ENCODE data around the gene PBX4. TPM values are rescaled to one million over a fixed set of nuclear protein-coding genes. Genes with fewer than 3 reads are reported as not detected.
A peak's percentile ranks its signal among the peaks of the same experiment; 100 is the strongest.
"Not testable (repeated sequence)": the region's sequence is repeated elsewhere in the genome, so short reads cannot be mapped to it uniquely, and the experiment has no call there.

PBX4 gene
- total RNA-seq, 1 donor from 2014 or later = 1.1 TPM

DNA sequence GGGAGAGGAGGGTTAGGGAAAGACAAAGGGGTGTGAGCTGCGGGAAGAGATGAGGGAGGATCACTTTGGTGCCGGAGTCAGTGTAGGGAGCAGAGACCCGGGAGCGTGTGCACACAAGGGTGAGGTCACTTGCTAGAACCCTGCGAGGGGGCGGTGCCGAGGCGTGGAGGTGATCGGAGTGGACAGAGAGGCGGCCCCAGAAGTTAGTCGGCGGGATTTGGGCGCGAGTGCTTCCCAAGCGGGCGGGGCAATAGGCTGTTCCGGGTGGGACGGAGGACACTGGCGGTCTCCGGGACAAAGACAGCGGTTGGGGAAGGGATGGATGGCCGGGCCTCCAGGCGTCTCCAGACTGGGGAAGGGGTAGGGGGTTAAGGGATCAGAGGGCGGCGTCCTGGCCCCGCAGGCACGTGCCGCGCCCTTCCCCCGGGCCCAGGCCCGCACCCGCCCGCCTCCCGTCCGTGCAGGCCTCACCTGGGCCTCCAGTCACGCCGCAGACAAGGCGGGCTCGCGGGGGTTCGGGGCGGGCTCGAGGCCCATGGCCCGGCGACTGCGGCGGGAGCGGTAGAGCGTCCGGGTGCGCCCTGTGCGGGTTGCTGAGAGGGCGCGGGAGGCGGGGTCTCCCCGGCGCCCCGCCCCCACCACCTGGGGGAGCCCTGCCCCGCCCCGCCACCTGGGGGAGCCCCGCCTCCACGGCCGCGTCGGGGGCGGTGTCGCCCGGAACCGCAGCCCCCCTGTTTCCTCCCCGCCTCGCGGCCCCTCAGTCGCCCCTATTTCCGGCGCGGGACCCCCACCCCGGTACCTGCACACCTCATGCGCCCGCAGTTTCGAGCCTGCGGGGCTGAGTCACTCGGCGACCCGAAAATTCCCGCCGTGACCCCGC is 9.4 kb upstream of the PBX4 start, which contains the start of gene LPAR2:
Gene LPAR2, minus strand, starts transcription at position 600 of the 880 bp plus-strand sequence. CDS start 945 bp downstream, outside the sequence.
- no peak for DNase-seq (ENCODE audit: low read depth)

DNA sequence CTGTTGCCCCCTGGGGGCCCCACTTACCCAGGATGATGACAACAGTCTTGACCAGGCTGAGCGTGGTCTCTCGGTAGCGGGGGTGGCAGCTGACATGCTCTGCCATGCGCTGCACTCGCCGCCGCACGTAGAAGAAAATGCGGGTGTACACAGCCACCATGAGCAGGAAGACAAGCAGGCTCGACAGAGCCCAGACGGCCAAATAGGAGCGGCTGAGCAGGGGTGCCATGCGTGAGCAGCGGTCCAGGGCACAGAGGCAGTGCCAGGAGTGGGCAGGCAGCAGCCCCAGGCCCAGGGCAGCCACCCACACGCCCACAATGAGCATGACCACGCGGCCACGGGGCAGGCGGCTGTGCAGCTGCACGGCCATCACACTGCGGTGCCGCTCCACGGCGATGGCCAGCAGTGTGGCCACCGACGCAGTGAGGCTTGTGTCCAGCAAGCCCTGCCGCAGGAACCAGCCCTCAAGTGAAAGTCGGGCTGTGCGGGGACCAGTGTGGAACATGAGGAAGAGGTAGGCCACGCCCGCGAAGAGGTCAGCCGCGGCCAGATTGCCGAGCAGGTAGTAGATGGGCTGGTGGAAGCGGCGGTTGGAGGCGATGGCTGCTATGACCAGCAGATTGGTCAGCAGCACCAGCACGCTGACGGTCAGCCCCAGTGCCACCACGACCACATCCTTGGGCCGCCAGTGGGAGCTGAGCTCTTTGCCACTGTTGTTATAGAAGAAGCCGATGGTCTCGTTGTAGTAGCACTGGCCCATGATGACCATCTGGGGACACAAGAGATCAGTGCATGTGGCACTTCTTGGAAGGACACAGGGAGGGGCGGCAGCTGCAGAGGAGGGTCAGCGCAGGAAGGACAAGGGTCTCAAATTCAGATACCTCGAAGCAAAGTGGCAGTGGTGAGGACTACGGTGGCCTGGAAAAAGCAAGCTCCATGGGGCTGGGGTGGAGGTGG is 8.3 kb upstream of the PBX4 start:
- DNase-seq (ENCODE audit: low read depth) = no peak

DNA sequence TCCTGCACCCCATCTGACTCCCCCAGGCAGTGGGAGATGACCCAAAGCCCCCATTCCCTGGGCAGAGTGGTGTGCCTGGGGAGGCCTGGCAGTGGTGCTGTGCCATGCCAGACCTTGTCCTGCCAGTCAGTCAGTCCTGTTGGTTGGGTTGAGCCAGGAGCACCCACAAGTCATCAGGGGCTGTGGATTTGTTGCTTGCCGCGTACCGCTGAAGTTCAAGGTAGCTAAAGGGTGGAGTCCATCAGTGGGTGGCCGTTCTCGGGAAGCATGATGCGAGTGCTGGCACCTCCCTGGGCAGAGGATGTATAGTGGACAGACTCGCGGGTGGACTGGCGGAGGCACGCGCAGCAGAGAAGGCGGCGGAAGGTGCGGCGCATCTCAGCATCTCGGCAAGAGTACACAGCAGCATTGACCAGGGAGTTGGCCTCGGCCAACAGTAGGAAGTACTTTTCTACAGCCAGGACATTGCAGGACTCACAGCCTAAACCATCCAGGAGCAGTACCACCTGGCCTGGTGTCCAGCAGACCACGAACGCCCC is 5.6 kb upstream of the PBX4 start:
- DNase-seq (ENCODE audit: low read depth) = no peak

DNA sequence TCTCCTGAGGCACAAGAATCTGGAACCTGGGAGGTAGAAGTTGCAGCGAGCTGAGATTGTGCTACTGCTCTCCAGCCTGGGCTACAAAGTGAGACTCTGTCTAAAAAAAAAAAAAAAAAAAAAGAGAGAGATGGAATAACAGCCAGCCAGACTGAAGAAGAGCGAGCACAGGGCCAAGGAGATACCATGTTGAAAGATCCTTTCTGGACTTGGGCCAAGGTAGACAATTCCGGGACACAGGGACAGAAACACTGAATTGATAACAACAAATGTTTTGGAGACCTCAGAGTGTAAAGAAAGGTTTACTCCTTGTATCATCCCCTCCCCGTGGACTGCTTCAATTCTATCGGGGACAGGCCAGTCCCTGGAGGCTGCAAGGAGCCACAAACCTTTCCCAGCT is 4.9 kb upstream of the PBX4 start:
- no peak for DNase-seq (ENCODE audit: low read depth)

DNA sequence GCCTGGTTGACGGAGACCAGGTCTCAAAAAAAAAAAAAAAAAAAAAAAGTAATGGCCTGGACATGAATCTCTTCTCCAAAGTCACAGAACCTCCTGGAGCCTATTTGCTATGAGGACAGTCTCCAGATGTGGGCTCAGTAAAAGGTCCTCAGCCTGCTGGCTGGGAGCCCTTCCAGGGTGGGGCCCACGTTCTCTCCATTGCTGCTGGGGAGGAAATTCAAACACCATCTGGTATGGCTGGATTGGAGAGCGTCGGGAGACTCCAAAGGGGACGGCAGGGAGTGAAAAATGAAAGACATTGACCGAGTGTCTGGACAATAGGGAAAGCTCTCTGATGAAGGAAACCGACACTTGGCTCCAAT is 1.3 kb upstream of the PBX4 start:
- no peak for DNase-seq (ENCODE audit: low read depth)

DNA sequence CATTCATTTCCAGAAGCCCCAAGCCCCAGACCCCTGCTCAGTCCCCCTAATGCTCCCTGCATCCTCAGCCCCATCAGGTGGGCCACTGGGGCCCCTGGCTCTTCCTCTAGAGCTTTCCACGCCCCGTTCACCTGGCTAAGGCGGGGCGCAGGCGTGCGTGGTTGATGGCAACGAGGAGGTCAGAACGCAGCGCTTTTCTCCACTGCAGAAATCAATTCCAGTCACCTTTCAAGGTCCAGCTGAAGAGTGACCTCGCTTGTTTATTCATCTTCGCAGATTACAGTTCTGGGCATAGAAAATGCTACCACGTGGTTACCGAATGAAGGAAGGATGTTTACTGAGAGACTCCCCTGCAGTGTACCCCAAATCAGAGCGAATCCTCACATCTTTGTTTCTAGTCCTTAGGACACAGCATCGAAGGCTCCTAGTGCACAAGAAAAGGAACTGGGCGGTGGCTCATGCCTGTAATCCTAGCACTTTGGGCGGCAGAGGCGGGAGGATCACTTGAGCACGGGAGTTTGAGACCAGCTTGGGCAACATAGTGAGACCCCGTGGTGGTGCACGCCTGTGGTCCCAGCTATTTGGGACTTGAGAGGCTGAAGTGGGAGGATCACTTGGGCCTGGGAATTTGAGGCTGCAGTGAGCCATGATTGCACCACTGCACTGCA is 828 bp upstream of the PBX4 start:
- DNase-seq (ENCODE audit: low read depth) = no peak

DNA sequence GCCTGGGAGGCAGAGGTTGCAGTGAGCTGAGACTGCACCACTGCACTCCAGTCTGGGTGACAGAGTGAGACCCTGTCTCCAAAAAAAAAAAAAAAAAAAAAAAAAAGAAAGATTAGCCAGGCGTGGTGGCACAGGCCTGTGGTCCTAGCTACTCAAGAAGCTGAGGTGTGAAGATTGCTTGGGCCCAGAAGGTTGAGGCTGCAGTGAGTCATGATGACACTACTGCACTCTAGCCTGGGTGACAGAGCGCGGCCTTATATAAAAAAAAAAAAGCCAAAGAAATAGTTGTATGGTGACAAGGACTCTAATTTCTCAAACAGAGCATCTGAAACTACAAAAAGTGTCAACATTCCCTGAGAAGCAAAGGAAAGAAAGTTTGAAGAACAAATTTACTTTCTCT is 3.4 kb downstream of the PBX4 start:
- DNase-seq (ENCODE audit: low read depth) = peak; percentile 54

DNA sequence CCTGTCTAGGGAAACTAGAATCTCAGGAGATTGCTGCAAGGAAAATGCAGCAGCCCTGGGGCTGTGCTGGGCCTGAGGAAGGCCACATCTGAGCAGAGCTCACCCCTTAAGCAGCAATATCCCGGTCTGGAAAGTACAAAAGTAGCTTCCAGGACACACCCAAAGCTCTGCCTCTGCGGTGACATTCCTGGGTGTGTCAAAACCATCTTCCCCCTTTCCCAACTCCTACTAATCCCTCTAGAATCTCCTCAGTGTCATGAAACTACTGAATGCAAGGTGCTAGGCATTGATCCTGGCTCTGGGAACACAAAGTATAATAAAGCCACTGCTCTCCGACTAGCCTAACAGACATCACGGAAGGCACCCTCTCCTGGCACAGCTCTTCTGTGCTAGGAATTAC is 5.0 kb downstream of the PBX4 start:
- peak; percentile 94 for DNase-seq (ENCODE audit: low read depth)

DNA sequence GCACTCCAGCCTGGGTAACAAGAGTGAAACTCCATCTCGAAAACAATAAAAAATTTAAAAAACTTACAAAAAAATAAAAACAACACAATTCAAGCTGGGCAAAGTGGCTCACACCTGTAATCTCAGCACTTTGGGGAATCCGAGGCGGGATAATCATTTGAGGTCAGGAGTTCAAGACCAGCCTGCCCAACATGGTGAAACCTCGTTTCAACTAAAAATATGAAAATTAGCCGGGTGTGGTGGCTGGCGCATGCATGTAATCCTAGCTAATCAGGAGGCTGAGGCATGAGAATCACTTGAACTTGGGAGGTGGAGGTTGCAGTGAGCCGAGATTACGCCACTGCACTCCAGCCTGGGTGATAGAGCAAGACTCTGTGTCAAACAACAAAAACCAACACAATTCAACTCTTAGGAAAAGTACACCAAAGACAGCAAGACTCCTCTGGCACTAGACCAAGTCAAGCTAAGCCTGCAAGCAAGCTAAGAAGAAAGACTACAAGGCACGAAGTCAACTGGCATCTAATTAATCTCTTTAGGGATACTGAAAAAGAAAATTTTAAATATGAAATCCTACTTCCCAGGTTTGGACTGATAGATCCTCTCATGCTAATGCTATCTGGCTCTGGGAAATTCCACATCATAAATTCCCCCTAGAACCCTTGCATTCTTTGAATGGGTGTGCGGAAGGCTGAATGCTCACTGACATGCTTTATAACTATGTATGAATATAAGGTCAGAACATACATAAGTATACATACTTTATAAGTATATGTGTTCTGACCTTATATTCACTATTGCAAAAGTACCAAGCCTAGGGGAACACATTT is 7.9 kb downstream of the PBX4 start:
- no peak for DNase-seq (ENCODE audit: low read depth)

DNA sequence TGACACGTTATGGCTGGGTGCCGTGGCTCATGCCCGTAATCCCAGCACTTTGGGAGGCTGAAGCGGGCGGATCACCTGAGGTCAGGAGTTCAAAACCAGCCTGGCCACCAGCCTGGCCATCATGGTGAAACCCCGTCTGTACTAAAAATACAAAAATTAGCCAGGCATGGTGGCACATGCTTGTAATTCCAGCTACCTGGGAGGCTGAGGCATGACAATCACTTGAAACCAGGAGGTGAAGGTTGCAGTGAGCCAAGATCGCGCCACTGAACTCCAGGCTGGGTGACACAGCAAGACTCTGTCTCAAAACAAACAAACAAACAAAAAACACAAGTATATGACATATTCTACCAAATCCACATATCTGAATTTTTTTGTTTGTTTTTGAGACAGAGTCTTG is 11.8 kb downstream of the PBX4 start:
- not testable (repeated sequence) for DNase-seq (ENCODE audit: low read depth)

DNA sequence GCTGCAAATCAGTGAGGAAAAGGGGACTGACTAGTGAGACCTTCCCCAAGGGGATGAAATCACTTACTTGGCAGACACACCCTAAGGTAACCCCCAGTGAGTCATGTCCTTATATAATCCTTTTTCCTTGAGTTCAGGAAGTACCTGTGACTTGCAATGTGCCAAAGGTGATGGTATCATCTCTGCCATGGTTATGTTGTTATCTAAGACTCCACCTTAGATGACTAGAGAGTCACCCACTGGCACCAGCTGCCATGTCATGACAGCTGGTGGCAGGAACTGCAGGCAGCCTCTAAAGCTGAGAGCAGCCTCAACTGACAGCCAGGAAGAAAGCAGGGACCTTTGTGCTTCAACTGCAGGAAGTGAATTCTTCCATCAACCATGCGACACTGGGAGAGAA is 12.5 kb downstream of the PBX4 start:
- peak; percentile 81 for DNase-seq (ENCODE audit: low read depth)

DNA sequence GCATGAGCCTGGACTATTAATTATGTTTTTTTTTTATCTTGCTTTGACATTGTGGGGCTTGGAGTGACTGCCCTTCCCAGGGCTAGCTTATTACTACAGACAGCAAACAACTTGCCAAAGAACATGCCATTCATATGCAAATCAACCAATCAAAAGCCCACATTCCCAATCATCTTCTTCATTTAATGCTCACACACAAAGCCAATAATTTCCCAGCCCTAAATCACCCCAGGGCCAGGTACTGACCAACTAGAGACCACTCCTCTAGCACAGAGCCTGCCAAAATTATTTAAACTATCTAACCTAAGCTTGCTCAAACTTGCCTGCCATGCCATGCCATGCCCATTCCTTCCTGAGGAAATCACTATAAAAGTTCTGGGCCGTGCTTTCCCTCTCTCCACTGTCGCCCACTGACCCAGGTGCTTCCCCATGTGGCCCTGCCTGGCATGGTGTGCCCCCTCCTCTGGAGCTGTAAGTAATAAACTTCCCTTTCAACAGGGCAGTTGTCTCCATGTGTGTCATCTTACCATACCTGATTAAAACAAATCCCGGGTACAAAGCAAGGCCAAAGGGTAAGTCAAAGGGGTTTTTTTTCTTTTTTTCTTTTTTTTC is 15.7 kb downstream of the PBX4 start:
- no peak for DNase-seq (ENCODE audit: low read depth)

DNA sequence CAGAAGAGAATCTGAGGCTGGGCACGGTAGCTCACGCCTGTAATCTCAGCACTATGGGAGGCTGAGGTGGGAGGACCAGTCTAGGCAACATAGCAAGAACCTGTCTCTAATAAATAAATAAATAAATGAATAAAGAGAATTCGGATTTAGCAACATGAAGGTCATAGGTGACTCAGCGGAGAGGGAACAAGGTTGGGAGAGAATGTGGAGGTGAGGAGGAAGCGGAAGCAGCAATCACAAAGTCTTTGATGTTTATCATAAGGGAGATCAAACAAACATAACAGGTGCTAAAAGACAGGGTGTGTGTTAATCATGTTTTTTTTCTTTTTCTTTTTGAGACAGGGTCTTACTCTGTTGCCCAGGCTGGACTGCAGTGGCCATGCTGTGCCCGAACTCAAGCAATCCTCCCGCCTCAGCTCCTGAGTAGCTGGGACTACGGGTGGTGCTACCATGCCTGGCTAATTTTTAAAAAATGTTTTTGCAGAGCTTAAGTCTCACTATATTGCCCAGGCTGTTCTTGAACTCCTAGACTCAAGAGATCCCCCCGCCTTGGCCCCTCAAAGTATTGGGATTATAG is 16.3 kb downstream of the PBX4 start:
- DNase-seq (ENCODE audit: low read depth) = no peak

DNA sequence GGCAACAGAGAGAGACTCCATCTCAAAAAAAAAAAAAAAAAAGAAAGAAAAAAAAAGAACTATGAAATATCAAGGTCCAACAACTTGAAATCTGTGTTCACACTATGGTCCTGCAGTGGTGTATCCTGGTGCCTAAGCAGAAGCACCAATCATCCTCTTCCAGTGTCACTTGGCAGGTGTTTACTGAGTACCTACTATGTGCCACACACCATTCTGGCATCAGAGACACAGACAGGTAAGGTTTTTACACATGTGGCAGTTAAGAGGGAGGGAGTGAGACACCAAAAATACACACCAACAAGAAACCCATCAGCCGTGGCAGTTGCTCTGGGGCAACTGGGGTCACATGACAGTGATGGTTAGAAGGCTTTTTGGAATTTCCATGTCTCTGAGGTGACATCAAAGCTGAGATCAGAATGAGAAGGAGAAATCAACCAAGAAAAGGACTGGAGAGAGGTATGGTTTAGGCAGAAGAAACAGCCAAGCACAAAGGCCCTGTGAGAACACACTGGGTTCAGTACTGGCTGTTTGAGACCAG is 17.6 kb downstream of the PBX4 start:
- no peak for DNase-seq (ENCODE audit: low read depth)

DNA sequence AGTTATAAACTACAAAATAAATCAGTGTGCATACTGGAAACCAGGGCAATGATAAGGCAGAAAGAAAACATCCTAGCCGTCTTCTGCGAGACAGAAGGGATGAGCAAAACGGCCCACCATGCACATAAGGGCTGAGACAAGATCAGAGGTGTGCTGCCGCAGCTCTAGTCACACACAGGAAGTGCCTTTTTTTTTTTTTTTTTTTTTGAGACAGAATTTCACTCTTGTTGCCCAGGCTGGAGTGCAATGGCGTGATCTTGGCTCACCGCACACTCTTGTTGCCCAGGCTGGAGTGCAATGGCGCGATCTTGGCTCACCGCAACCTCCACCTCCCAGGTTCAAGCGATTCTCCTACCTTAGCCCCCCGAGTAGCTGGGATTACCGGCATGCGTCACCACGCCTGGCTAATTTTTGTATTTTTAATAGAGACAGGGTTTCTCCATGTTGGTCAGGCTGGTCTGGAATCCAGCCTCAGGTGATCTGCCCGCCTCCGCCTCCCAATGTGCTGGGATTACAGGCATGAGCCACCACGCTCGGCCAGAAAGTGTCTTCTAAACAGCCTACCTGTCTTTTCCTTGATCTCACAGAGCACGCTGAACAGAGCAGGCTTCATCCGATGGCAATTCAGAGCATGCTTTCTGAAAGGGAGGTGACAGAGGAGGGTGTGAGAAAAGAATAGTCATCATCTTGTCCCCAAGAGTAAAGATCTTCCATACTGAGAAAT is 19.6 kb downstream of the PBX4 start:
- not testable (repeated sequence) for DNase-seq (ENCODE audit: low read depth)

DNA sequence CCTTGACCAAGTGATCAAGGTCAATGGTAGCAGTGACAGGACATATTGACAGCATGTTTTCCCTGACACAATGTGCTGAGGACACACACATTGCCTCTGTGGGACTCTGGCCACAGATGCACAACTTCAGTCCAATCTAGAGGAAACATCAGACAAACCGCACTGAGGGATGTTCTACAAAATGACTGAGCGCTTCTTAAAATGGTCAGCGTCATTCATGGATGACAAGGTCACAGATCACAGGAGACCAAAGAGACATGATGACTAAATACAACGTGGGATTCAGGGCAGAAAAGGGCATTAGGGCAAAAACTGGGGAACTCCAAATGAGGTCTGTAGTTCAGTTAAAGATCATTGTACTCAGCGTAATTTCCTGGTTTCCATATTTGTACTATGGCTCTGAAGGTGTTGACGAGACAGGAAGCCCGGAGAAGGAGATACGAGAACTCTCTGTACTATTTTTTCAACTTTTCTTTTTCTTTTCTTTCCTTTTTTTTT is 20.6 kb downstream of the PBX4 start:
- no peak for DNase-seq (ENCODE audit: low read depth)

DNA sequence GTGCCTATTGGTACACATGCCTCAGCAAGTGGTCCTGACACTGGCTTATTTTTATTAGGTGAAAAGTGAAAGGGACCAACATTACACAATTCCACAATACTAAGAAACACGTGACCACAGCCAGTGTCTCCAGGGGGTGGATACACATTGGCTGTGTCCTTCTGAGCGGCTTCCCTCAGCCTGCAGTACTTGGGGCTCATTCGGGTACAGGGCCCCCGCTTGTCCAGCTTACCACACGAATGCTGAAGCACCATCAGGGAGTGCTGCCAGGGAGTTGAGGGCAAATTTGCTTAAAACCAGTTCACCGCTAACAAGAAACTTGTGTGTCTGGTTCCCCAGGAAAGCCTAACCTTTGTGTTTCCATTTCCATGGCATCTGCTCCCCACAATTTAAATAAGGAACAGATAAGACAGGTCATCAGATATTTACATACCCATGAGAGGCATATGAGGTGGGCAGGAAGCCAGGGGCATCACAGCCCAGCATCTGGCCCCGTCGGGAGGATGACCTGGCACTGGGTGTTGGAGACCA is 23.3 kb downstream of the PBX4 start:
- no peak for DNase-seq (ENCODE audit: low read depth)

DNA sequence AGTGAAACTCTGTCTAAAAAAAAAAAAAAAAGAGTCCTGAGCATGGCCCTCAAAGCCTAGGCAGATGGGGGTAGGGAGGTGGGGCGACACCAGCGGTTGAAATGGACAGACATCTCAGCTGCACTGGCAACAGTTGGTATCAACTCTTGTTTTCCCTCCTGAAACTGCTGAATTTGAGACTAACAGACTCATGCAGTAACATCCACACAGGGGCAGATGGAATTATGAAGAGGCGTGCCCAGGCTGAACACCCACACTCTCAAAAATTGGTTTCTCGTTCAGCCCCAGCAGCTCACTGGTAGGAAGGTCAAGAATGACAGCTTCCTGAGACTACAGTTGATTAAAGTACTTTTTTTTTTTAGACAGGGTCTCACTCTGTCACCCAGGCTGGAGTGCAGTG is 24.1 kb downstream of the PBX4 start:
- no peak for DNase-seq (ENCODE audit: low read depth)
